ENCODE results near the gene PRSS57.
"Not testable (repeated sequence)": the region's sequence is repeated elsewhere in the genome, so short reads cannot be mapped to it uniquely, and the experiment has no call there.

Gene PRSS57

GRCh38 chr19:715347-715746, 20.1 kb upstream of the PRSS57 start:
- no peak for DNase-seq (ENCODE audit: insufficient read length, low spot score)
- FAIRE-seq, result no peak
- no peak for TF ChIP-seq POLR2A (IDR thresholded peaks at IDR 0.05; ENCODE audit: low read depth, low read length)

- FAIRE-seq, result no peak
Measured at GRCh38 chr19:711254-711653, 16.0 kb upstream of the PRSS57 start.

GRCh38 chr19:710767-711166, 15.5 kb upstream of the PRSS57 start:
- no peak for TF ChIP-seq POLR2A (IDR thresholded peaks at IDR 0.05; ENCODE audit: low read depth, low read length)
- no peak for DNase-seq (ENCODE audit: insufficient read length, low spot score)
- no peak for FAIRE-seq

More at GRCh38 chr19:711254-711653, 16.0 kb upstream of the PRSS57 start:
- DNase-seq (ENCODE audit: insufficient read length, low spot score), result no peak
- TF ChIP-seq POLR2A (IDR thresholded peaks at IDR 0.05; ENCODE audit: low read depth, low read length), result no peak

GRCh38 chr19:709965-710571, 14.8 kb upstream of the PRSS57 start:
- no peak for TF ChIP-seq POLR2A (IDR thresholded peaks at IDR 0.05; ENCODE audit: low read depth, low read length)
- FAIRE-seq (no peak), DNase-seq (ENCODE audit: insufficient read length, low spot score) (no peak)

- FAIRE-seq, result no peak
- DNase-seq (ENCODE audit: insufficient read length, low spot score), result no peak
- TF ChIP-seq POLR2A (IDR thresholded peaks at IDR 0.05; ENCODE audit: low read depth, low read length), result no peak
Measured at GRCh38 chr19:709196-709964, 14.1 kb upstream of the PRSS57 start.

- TF ChIP-seq POLR2A (IDR thresholded peaks at IDR 0.05; ENCODE audit: low read depth, low read length), result no peak
- no peak for FAIRE-seq
- peak; percentile 57 for DNase-seq (ENCODE audit: insufficient read length, low spot score)
Measured at GRCh38 chr19:708154-709143, 13.2 kb upstream of the PRSS57 start, which contains the start of gene PALM. Gene PALM, plus strand, starts transcription at chr19:708935. Its CDS starts 212 bp downstream, at chr19:709147.

GRCh38 chr19:704447-704741, 9.1 kb upstream of the PRSS57 start:
- DNase-seq (ENCODE audit: insufficient read length, low spot score) (no peak), FAIRE-seq (no peak)
- no peak for TF ChIP-seq POLR2A (IDR thresholded peaks at IDR 0.05; ENCODE audit: low read depth, low read length)

- peak; percentile 88 for DNase-seq (ENCODE audit: insufficient read length, low spot score)
- FAIRE-seq, result no peak
- TF ChIP-seq POLR2A (IDR thresholded peaks at IDR 0.05; ENCODE audit: low read depth, low read length), result no peak
Measured at GRCh38 chr19:703651-704446, 8.6 kb upstream of the PRSS57 start.

- TF ChIP-seq POLR2A (IDR thresholded peaks at IDR 0.05; ENCODE audit: low read depth, low read length), result no peak
- no peak for DNase-seq (ENCODE audit: insufficient read length, low spot score)
- no peak for FAIRE-seq
Measured at GRCh38 chr19:703329-703650, 8.0 kb upstream of the PRSS57 start.

GRCh38 chr19:702847-703246, 7.6 kb upstream of the PRSS57 start:
- DNase-seq (ENCODE audit: insufficient read length, low spot score); FAIRE-seq: not testable (repeated sequence)

- DNase-seq (ENCODE audit: insufficient read length, low spot score); FAIRE-seq: not testable (repeated sequence)
Measured at GRCh38 chr19:699885-700284, 4.6 kb upstream of the PRSS57 start.

- DNase-seq (ENCODE audit: insufficient read length, low spot score); FAIRE-seq: not testable (repeated sequence)
Measured at GRCh38 chr19:698529-698928, 3.3 kb upstream of the PRSS57 start.

GRCh38 chr19:694481-695351, 536 bp downstream of the PRSS57 start:
- FAIRE-seq, result no peak
- DNase-seq (ENCODE audit: insufficient read length, low spot score), result no peak
- no peak for TF ChIP-seq POLR2A (IDR thresholded peaks at IDR 0.05; ENCODE audit: low read depth, low read length)

Data from H54 (cell line).